Motor neuron (in vitro differentiated cells): ENCODE data around the gene BCR. TPM values are rescaled to one million over a fixed set of nuclear protein-coding genes. Genes with fewer than 3 reads are reported as not detected.
"Not testable (repeated sequence)": the region's sequence is repeated elsewhere in the genome, so short reads cannot be mapped to it uniquely, and the experiment has no call there.

ENCODE experiments used
- ATAC-seq, 8 experiments: fragments of 200-7000 bp; cut with Tn5 transposase; replicated peaks in 6 of 8; 2 replicates each; pipeline ENCODE4 v1.8.0; 2021; ENCODE audit warnings: mild to moderate bottlenecking in 8 of 8, moderate library complexity in 8 of 8
- H3K27ac ChIP-seq, 2 donors: fragments of 250-450 bp; sonication (Bioruptor Pico); 2 replicates each; pipeline ENCODE4 v1.9.0; 2021; ENCODE audit warnings: antibody characterized with exemption in 2 of 2, mild to moderate bottlenecking in 2 of 2, moderate library complexity in 1 of 2
- H3K4me1 ChIP-seq, 2 donors: fragments of 250-450 bp; sonication (Bioruptor Pico); replicated peaks in 1 of 2; 2 replicates each; pipeline ENCODE4 v1.6.1; 2021; ENCODE audit warnings: antibody characterized with exemption in 2 of 2, mild to moderate bottlenecking in 2 of 2, moderate library complexity in 1 of 2
- H3K4me3 ChIP-seq, 5 donors: fragments of 250-450 bp; sonication (Bioruptor Pico); 2 replicates each; pipeline ENCODE4 v1.9.0; 2021; ENCODE audit warnings: antibody characterized with exemption in 5 of 5, mild to moderate bottlenecking in 5 of 5, moderate library complexity in 4 of 5
- WGBS, 10 experiments: fragments of 450-650 bp; shearing (Covaris generic); methylation state at CpG; one replicate each; pipeline ENCODE4 v1.0.0; 2022; 5-methylcytosine and 5-hydroxymethylcytosine counted together
- in situ Hi-C, 9 experiments: fragments of 400-800 bp; cut with MboI; loops; one replicate each; pipeline ENCODE4 v1.15.0; 2021; ENCODE audit warnings: low sequenced_read_pairs in 9 of 9, low pct_unique_long_range_greater_than_20kb in 2 of 9; ENCODE audit not compliant: unreplicated experiment in 9 of 9
- total RNA-seq, 8 experiments: library from RNA; unstranded; fragments of 300-600 nt; gene quantifications; 2 replicates each; pipeline versions ENCODE4 v1.2.3 to v1.2.4, GENCODE V29; 2022

BCR gene
- total RNA-seq, 8 experiments from 2014 or later = 20.7 to 41.5 (median 28.6) TPM

DNA sequence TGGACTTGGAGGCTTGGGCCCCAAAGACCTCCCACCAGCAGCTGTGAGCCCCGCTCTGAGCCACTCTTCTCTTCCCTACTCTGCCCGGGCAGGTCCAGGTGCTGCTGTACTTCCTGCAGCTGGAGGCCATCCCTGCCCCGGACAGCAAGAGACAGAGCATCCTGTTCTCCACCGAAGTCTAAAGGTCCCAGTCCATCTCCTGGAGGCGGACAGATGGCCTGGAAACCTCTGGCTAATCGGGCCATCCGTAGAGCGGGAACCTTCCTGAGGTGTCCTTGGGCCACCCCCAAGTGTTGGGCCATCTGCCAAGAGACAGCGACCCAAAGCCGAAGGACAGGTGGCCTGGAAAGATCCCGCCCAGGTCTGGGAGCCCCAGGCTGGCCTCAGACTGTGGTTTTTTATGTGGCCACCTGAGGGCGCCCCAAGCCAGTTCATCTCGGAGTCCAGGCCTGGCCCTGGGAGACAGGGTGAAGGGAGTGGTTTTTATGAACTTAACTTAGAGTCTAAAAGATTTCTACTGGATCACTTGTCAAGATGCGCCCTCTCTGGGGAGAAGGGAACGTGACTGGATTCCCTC, 135.1 kb downstream of the BCR start:
- WGBS, 10 experiments = 40 to 60% methylated on average over 1 of the region's 15 CpGs; no CpG with 5 or more reads in 8 of the 10 experiments
- peak overlapping the region in 1 of 2 donors; percentile 63 for H3K27ac ChIP-seq
- peaks cover 2 to 4% of the 10 kb centered on the region in 2 donors for H3K4me1 ChIP-seq
- peak; percentile 25 to 48 (median 34) for ATAC-seq
- no peak overlapping the region for H3K4me3 ChIP-seq
- in situ Hi-C loops = loop anchor here in 1 of 9 experiments (25.0 kb wide), 1 partner anchor 222 kb away; no protein-coding TSS in a partner anchor

DNA sequence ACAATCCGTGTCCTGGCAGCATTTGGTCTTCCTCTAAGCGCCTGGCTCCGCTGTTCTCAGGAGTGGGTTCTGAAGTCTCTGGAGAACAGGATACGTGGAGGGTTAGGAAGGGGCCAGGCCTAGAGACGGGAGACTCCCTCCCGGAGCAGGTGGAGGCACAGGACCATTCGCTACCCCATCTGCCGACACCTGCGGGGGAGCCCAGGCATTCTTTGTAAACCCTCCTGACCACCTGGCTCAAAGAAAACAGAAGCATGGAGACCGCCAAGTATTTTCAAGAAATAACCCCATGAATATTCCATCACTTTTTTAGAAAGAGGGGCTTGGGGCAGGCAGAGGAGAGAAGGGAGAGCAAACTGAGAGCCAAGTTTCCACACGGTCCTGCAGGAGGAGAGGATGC, 136.3 kb downstream of the BCR start:
- not testable (repeated sequence) for H3K4me3 ChIP-seq, ATAC-seq, H3K27ac ChIP-seq, H3K4me1 ChIP-seq
- in situ Hi-C loops = loop anchor here in 1 of 9 experiments (25.0 kb wide), 1 partner anchor 221 kb away; no protein-coding TSS in a partner anchor
- WGBS, 10 experiments = no CpG with 5 or more reads among the region's 11 CpGs

DNA sequence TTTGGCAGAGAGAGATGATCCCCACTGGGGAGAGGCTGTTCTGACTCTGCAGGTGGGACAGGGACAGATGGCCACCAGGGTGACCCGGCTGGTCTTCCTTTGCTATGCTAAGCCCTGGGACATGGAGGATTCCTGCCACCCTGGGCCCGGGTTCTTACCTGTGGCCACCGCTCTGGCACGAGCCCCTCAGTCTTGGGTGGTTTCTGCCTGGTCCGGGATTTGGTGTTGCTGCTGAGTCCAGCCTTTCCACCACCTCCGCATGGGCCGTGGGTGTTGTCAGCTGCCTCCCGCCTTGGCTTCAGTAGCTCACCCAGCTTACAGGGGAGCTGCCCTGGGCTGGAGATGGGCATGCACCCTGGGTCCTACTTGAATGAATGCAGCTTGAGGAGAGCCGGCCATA, 138.0 kb downstream of the BCR start:
- H3K4me3 ChIP-seq, ATAC-seq, H3K27ac ChIP-seq, H3K4me1 ChIP-seq: not testable (repeated sequence)
- no CpG with 5 or more reads among the region's 9 CpGs for WGBS, 10 experiments
- in situ Hi-C loops = loop anchor here in 1 of 9 experiments (25.0 kb wide), 1 partner anchor 219 kb away; no protein-coding TSS in a partner anchor

DNA sequence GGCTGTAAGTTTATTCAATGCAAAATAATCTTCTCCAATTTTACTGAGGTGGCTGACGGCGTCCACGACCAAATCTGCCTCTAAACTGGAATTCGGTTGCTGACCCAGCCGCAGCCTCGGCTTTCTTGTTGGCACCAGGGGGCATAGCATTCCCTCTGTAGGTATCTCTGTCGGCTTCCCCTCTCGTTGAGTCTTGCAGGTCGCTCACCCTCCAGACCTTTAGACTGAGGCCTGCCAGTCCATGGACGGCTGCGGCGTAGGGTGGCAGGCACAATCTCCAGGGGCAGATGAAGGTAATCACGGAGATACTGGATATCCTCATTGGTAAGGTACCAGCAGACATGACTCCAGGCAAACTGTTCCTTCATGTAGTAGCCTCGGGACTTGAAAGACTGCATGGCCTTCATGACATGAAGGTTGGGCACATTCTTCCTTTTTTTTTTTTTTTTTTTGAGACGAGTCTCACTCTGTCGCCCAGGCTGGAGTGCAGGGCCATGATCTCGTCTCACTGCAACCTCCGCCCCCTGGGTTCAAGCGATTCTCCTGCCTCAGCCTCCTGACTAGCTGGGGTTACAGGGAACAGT, 142.3 kb downstream of the BCR start:
- H3K27ac ChIP-seq, ATAC-seq, H3K4me1 ChIP-seq, H3K4me3 ChIP-seq: not testable (repeated sequence)
- WGBS, 10 experiments = 20 to 90% (median 81%) methylated on average over 1 to 10 of the region's 19 CpGs; no CpG with 5 or more reads in 2 of the 10 experiments
- in situ Hi-C loops = loop anchor here in 1 of 9 experiments (25.0 kb wide), 1 partner anchor 215 kb away; no protein-coding TSS in a partner anchor

DNA sequence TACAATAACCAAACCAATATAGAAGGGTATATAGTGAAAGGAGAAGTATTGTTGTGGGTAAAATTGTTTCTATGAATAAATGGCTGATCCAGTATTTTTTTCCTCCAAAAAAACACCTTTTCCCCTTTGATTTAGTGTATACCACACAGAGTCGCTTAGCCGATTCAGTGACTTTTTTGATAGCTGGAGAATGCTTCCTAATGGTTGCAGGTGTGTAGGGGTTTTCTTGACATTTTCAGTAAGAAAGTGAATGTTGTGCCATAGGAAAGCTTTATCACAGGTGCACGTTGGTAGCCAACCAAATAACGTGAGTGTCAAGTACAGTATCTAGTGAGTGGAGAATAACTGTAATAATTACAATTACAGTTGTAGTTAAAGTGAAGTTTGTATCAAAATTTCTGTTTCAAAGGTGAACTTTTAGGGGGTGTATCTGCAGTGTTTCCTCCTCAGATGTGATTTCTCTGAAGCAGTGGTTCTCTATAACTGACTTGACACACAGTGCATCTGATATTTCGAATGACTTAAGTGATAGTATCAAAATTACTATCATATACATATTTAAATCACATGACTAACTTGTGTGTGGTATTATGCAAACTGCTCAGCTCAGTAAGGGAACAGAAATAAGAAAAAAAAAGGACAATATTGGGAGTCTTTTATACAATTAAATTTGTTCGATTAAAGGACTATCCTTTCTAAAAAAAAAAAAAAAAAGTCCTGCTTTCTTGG, 143.8 kb downstream of the BCR start:
- H3K27ac ChIP-seq, H3K4me1 ChIP-seq, H3K4me3 ChIP-seq: not testable (repeated sequence)
- 43 to 100% (median 82%) methylated on average over 1 of the region's 6 CpGs; no CpG with 5 or more reads in 2 of the 10 experiments for WGBS, 10 experiments
- in situ Hi-C loops = loop anchor here in 1 of 9 experiments (25.0 kb wide), 1 partner anchor 213 kb away; no protein-coding TSS in a partner anchor
- ATAC-seq = peak in 1 of 8 experiments; percentile 45

DNA sequence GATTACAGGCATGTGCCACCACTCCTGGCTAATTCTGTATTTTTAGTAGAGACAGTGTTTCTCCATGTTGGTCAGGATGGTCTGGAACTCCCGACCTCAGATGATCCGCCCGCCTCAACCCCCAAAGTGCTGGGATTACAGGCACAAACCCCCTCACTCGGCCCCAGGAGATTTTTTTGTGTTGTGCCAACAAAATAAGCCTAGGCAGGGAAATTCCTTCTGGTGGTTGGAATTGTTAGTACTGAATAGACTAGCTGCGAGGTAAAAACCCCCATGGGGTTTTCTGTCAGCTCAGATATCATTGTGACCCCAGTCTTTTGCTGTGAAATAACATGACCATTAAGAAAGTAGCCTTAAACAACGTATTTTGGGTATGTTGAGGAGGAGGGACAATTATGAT, 144.9 kb downstream of the BCR start:
- in situ Hi-C loops = no loop called here
- Histone ChIP-seq H3K27ac (no peak overlapping the region), H3K4me1 (peaks cover 0 to 4% of the 10 kb centered on the region in 2 donors), H3K4me3 (no peak overlapping the region)
- ATAC-seq = no peak
- 0 to 71% (median 47%) methylated on average over 1 to 5 of the region's 6 CpGs; no CpG with 5 or more reads in 4 of the 10 experiments for WGBS, 10 experiments

DNA sequence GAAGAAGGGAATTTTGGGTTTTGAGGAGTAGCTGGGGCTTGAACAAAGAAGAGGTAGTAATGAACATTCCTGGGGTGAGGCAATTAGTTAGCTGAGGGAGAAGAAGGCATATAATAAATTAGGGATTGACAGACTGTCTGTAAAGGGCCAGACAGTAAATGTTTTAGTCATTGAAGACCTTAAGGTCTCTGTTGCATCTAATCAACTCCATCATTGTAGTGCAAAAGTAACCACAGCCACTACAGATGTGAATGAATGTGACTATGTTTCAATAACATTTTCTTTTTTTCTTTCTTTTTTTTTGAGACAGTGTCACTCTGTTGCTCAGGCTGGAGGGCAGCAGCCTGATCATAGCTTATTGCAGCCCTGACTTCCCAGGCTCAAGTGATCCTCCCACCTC, 153.5 kb downstream of the BCR start:
- H3K4me3 ChIP-seq, ATAC-seq, H3K27ac ChIP-seq, H3K4me1 ChIP-seq, in situ Hi-C loops: not testable (repeated sequence)

DNA sequence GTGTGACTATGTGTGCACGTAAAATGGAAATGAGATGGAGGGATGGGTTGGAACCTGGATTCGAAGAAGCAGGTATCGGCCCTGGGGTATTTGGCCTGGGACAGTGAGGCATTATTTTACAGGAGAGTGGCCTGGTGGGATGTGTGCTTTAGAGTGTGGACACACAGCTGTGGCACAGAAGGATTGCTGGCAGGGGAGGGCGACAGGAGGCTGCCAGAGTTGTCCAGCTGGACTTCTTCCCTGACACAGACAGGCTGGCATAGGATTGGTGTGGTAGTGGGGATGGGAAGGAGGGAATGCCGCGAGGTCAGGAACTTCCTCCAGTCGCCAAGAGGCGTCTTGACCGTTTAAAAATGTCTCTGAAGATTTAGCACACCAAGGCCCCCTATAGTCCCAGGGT, 157.4 kb downstream of the BCR start:
- ATAC-seq, H3K4me1 ChIP-seq, H3K4me3 ChIP-seq, in situ Hi-C loops, H3K27ac ChIP-seq: not testable (repeated sequence)
- WGBS, 10 experiments = 40% methylated on average over 1 of the region's 9 CpGs; no CpG with 5 or more reads in 9 of the 10 experiments

DNA sequence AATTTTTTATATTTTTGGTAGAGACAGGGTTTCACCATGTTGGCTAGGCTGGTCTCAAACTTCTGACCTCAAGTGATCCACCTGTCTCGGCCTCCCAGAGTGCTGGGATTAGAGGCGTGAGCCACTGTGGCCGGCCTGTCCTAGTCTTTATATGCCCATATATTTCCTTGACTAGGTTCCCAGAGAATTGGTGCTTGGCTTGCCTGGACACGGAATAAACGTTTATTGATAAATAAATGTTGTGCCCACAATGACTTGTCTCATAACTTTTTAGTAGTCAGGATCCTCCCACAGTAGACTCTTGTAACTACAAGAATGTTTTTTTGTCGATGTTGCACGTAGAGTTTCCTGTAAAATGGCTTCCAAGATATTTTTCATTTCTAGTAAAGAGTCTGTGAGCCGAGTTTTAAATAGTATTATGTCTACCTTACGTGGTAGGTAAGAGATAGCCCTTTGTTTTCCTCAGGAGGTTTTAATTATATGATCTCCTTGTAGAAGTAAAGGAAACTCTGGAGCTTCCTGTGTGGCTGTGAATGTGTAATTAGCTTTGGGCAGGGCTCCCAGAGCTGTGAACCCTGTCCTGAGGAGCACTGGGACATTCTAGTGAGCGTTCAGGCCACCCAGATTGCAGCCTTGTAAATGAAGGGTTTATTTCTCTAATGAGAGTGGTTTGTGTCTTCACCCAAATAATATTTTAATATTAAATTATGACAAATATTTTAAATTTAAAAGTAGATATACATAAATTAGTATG, 161.8 kb downstream of the BCR start:
- in situ Hi-C loops, ATAC-seq, H3K4me3 ChIP-seq, H3K4me1 ChIP-seq, H3K27ac ChIP-seq: not testable (repeated sequence)
- 40 to 100% (median 82%) methylated on average over 1 to 4 of the region's 10 CpGs; no CpG with 5 or more reads in 7 of the 10 experiments for WGBS, 10 experiments

DNA sequence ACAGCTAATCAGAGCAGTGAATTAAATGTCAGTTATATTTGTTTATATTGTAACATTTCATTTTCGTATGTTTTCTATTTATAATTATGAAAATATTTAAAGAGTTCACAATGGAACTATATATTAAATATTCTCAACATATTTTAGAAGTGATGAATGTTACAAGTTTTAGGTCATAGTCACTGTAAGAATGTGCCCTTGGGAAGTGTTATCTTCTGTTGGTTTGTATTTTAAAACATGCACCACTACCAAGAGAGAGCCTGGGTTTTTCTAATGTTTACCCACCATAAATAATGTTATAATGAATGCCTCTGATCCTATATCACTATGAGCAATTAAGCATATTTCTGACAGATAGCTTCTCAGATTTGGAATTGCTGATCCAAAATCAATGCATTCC, 171.0 kb downstream of the BCR start:
- in situ Hi-C loops = no loop called here
- no peak for ATAC-seq
- Histone ChIP-seq H3K27ac (no peak overlapping the region), H3K4me3 (no peak overlapping the region), H3K4me1 (no peaks in the 10 kb centered on the region)
- WGBS, 10 experiments = 0 to 57% (median 22%) methylated on average over 1 of the region's 1 CpG; no CpG with 5 or more reads in 4 of the 10 experiments

DNA sequence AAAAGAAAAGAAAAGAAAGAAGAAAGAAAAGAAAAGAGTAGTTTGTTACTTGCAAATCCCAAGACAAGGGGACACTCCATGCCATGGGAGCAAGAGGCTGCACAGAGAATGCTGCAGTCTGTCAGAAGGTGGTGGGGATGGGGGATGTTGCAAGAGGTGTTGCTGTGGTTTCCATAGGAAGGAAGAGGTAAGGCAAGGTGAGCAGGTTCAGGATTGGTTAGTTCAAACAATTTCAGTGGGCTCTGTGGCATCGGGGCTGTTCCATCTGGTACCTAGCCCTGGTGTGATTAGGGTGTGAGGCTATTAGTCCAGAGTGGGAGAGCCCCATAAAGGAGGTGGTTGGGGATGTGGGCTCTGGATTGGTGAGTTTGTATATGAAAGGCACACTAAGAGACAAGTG, 172.7 kb downstream of the BCR start:
- Histone ChIP-seq H3K4me1 (no peaks in the 10 kb centered on the region), H3K4me3 (no peak overlapping the region), H3K27ac (no peak overlapping the region)
- 13 to 71% (median 49%) methylated on average over 1 of the region's 1 CpG; no CpG with 5 or more reads in 4 of the 10 experiments for WGBS, 10 experiments
- in situ Hi-C loops = no loop called here
- ATAC-seq = no peak

DNA sequence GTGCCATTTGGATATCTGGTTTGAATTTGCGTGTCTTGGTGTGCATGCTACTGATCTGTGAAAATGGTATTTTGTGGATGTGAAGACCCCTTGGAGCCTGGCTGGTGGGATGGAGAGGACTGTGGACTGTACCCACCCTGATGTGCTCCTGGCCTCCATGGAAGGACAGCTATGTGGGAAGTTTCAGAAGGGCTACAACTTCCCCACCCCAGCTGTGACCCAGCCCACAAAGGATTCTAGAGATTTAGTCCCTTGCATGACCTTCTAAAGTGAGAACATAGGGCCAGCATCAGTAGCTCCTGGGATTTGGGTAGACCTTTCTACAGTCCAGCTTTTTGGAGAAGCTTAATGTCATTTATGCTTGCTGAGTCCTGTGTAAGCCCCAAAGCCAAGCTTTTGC, 173.4 kb downstream of the BCR start:
- 20 to 83% (median 43%) methylated on average over 1 of the region's 1 CpG; no CpG with 5 or more reads in 5 of the 10 experiments for WGBS, 10 experiments
- Histone ChIP-seq H3K27ac (no peak overlapping the region), H3K4me1 (no peaks in the 10 kb centered on the region), H3K4me3 (no peak overlapping the region)
- in situ Hi-C loops = no loop called here
- no peak for ATAC-seq

DNA sequence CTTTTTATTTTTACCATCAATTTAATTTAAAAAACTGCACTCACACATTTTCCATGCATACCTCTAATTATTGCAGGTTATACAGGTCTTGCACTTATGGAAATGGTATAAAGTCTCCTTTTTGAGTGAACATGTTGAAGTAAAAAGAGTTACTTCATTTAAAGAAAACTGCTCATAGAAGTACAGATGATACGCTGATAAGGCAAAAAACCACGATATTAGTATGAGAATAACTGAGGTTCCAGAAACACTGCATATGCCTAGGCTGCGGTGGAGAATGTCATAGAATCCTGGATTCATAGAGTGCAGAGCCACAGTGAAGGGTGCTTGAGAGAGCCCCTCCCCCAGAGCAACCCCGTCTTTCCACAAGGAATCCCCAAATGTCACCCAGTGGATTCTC, 175.8 kb downstream of the BCR start:
- in situ Hi-C loops = no loop called here
- WGBS, 10 experiments = 0 to 100% (median 67%) methylated on average over 1 to 4 of the region's 4 CpGs; no CpG with 5 or more reads in 3 of the 10 experiments
- H3K4me1 ChIP-seq = no peaks in the 10 kb centered on the region
- H3K27ac ChIP-seq = no peak overlapping the region
- H3K4me3 ChIP-seq = no peak overlapping the region
- ATAC-seq = no peak
